NCI-H1417 treated with DMSO at 0.1 percent for 48 hours (cell line): ENCODE data around the gene AQP6.
A peak's percentile ranks its signal among the peaks of the same experiment; 100 is the strongest.

Experiments
- DNase-seq: peaks from one replicate; lab custom pipeline; 2025; lab: John Stamatoyannopoulos, UW

AQP6 gene

GRCh38 chr12:49990273-49990672, 17.5 kb downstream of the AQP6 start:
- DNase-seq, result no peak

GRCh38 chr12:49998453-49998852, 25.7 kb downstream of the AQP6 start:
- no peak for DNase-seq

DNA sequence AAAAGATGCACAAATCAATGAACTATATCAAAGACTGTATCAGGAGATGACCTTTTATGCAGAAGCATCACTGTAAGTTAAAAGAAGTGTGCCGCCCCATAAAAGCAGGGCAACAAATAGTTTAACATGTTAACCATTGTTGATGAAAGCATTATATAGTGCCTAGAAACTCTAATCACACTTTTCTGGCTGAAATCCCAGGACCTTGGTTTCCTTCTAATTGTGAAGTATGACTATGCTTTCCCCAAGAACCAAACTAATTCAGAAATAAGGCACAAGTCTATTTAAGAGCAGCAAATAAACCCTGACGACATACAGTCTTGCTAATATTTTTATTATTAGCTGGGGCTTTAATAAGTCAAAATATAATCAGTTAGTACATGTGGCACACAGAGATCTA, 30.8 kb downstream of the AQP6 start:
- DNase-seq, result no peak

- no peak for DNase-seq
Measured at GRCh38 chr12:50004696-50005095, 31.9 kb downstream of the AQP6 start.

DNA sequence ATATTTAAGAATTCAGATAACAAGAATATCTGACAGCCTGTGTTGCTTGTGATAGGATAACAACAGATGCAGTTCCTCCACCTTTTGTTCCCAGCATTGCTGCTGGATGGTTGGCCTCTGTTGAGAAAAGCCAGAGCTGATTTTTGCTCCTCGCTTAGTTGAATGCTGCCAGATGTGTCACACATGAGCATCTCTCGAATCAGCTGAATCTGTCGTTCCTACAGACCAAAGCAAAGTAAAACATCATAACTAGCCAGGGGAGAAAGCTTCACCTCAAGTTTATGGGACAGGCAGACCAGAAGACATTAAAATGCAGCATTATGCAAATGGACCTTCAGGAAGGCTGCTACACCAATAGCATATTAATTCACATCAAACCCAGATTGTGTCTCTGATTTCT, 32.4 kb downstream of the AQP6 start:
- no peak for DNase-seq

DNA sequence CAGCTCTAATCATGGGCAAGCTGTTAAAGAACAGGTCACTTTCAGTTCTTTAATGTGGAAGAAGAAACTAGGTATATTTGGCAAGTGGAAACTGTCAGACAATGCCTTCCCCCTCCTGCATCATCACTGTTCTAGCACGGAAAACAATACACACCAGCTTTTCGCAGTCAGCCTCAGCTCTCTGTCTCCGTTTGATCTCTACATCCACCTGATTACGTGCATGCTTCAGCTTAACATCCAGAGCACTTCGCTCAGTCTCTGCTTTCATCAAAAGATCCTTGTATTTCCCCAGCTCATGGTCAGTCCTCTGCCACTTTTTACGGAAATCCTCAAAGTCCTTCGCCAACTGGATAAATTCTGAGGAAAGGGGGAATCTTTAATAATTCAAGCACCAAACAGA, 33.5 kb downstream of the AQP6 start:
- no peak for DNase-seq

DNA sequence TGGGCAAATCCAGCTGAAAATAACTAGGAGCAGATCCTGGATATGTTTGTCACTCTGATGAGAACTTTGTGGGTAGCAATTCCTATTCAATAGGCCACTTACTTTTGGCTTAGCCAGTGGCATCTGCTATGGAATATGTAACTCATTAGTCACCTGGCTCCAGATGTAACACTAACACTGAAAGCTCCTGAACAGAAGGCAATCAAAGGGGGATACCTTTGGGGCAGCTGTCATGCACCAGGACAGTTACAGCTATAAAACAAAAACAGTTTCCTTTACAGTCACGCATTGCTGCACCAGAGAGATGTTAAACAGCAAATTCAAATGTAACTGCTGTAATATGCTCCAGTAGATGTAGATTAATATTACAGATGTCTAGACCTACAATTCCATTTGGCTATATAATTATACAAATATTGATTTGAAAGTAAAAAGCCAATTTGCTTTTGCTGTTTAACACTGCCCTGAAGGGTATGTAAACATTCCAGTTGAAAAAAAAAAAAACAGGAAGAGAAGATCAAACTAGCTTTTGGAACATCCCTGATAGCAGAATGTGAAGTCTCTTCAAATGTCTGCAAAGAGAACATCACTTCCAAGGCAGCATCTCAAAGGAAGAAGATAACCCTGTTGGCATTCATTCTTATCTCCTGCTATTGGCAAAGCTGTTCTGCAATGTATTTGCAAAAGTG, 34.2 kb downstream of the AQP6 start:
- DNase-seq, result no peak

DNA sequence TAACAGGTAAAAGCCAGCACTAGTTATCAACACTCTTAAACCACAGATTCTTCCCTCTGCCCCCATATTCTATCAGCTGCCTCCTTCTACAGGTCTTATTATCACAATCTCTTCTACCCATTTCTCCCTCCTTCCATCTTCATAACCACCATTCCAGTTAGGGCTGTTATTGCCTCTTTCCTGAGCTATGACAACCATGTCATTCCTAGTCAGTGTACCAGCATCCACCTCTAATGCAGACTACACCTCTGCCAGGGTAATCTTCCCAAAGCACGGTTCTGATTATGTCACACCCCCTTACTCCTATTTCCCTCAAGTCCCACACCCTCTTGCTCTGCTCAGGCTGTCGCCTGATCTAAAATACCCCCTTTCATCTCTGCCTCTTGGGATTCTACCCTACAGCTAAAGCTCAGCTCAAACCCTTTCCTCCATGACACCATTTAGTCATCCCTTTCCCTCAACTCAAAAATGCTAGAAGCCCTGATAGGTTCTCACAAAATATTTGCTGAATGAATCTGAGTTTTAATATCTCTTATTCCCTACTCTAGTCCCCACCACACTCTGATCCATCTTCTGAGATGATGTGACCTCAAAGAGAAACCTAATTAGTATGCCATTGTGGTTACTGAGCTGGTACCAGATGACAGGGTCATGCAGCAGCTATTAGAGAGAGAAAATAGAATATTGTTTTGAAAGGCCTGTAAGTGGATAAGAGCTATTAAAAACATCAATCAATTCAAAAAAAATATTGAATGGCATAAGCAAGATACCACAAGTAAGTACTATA, 40.8 kb downstream of the AQP6 start:
- no peak for DNase-seq

- no peak for DNase-seq
Measured at GRCh38 chr12:50014342-50014741, 41.6 kb downstream of the AQP6 start.

- no peak for DNase-seq
Measured at GRCh38 chr12:50016501-50017475, 44.0 kb downstream of the AQP6 start.

DNA sequence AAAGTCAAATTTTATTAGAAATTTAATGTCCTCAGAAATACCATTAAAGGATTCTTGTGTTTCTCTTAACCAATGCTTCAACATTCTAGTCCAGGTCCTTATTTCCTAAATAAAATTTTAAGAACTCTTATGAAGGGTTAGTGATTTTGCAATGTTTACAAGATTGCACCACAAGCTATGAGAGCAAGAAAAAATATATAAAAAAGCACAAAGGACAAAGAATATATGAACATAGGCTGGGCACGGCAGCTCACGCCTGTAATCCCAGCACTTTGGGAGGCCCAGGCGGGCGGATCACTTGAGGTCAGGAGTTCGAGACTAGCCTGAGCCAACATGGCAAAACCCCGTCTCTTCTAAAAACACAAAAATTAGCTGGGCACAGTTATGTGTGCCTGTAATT, 44.9 kb downstream of the AQP6 start:
- DNase-seq, result no peak

DNA sequence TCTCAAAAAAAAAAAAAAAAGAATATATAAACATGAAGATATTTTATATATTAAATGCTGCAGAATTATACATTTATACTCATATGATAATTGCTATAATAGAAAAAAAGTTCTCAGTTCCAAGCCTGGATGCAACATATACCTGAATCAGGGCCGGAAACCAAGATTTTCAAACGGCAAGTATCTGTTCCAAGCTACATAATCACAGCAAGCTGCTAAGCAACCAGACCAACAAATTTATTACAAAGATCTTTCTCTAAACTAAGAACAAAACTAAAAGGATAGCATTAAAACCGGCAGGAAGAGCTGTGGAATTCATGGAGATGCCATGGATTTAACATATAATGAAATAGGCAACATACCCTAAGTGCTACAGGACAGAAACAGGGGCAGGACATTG, 45.4 kb downstream of the AQP6 start:
- DNase-seq, result no peak

GRCh38 chr12:50018968-50019367, 46.2 kb downstream of the AQP6 start:
- DNase-seq, result no peak

- DNase-seq, result no peak
Measured at GRCh38 chr12:50019524-50019923, 46.8 kb downstream of the AQP6 start.

DNA sequence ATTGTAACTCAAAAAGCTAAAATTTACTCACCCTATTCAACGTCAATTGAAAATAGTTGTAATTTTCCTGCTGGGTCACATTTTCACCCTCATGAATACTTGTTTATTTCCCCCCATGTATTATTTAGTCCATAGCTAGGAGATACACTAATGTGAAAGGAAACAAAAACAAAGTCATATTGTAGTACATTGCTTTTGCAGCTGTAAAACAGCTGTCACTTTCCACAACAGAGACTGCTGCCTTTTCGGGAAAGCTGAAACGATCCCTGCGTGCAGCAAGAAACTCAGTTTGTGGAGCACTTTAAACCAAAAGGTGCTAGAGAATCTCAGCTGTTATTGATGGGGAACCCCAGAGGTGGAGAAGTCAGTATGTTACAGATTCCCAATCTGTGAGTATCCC, 48.3 kb downstream of the AQP6 start:
- DNase-seq, result no peak

DNA sequence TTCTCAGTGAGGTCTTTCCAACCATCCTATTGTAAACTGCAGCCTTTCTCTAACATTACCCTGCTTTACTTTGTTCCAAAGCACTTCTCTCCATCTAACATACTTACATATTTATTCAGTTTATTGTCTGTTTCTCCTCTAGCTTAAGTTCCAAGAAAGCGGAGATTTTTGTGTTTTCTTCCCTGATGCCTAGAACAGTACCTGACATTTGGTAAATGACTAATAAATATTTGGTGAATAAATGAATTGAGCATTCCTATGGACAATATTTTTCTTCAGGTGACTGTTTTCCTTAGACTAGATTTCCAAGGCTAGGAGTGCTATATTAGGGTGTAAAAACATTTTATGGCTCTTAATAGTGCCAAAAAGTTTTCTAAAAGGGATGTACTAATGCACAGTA, 50.2 kb downstream of the AQP6 start:
- no peak for DNase-seq

DNA sequence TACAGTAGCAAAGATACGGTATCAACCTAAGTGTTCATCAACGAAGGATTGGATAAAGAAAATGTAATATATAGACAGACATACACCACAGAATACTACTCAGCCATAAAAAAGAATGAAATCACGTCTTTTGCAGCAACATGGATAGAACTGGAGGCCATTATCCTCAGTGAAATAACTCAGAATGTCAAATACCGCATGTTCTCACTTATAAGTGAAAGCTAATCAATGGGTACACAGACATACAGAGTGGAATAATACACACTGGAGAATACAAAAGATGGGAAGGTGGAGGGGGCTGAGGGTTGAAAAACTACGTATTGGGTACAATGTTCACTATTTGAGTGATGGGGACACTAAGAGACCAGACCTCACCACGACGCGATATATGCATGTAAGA, 51.5 kb downstream of the AQP6 start:
- no peak for DNase-seq

DNA sequence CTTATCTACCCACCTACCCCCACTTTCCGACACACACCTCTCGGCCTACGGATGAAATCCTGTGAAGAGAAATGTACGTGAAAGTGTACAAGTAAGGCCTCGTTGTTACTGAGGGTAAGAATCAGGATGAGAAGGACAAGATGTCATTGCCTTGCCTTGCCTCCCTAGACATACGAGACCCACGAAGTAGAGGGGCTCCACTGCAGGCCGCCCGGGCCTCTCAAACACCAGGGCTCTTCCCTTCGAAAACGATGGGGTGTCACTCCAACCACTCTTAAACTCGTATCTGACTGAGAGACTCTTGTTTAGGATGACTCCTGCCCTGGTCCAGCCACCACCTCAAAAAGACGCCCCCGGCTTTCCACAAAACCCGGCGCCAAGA, 52.0 kb downstream of the AQP6 start:
- no peak for DNase-seq

GRCh38 chr12:50025187-50026059, 52.7 kb downstream of the AQP6 start, which contains the start of gene RACGAP1:
Gene RACGAP1, minus strand, starts transcription at chr12:50025494. Its CDS starts 8,779 bp downstream, at chr12:50016715.
- DNase-seq, result peak; percentile 97

DNA sequence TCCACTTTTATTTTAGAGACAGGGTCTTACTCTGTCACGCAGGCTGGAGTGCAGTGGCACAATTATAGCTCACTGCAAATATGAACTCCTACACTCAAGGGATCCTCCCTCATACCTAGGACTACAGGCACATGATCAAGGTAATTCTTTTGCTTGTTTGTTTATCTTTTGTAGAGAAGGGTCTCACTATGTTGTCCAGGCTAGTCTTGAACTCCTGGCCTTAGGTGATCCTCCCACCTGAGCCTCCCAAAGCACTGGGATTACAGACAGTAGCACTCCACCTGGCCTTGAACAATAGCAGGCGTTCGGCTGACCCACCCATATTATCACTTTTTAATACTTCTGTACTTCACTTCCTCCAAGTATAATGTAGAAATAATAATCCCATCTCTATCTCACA, 53.9 kb downstream of the AQP6 start:
- DNase-seq, result no peak
